Activated T-cell treated with anti-CD3 and anti-CD28 coated beads, Interleukin-2, amount 50 U/mL, for 24 hours (primary cell): ENCODE results near the gene OMP.

ENCODE experiments used
- DNase-seq: peaks from one replicate; pipeline ENCODE4 v3.0.0-alpha.2; 2020
- H3K27ac Mint-ChIP-seq: 2 replicates; pipeline ENCODE4 v1.8.0; 2020; ENCODE audit warnings: mild to moderate bottlenecking, mixed read lengths
- H3K27me3 Mint-ChIP-seq: 2 replicates; pipeline ENCODE4 v1.8.0; 2020; ENCODE audit warnings: mixed read lengths
- H3K36me3 Mint-ChIP-seq: 2 replicates; pipeline ENCODE4 v1.8.0; 2020; ENCODE audit warnings: low read depth, mixed read lengths
- H3K4me1 Mint-ChIP-seq: 2 replicates; pipeline ENCODE4 v1.8.0; 2020; ENCODE audit warnings: low read depth, mixed read lengths
- H3K4me3 Mint-ChIP-seq: 2 replicates; pipeline ENCODE4 v1.8.0; 2020; ENCODE audit warnings: mild to moderate bottlenecking, moderate library complexity, mixed read lengths
- H3K9me3 Mint-ChIP-seq: 2 replicates; pipeline ENCODE4 v1.8.0; 2020; ENCODE audit warnings: mixed read lengths

Gene OMP

GRCh38 chr11:77149716-77150392, 47.2 kb downstream of the OMP start:
- Mint-ChIP-seq H3K36me3 (no peaks in the 10 kb centered on the region), H3K9me3 (no peaks in the 10 kb centered on the region)
- DNase-seq, result no peak

GRCh38 chr11:77150836-77151235, 48.2 kb downstream of the OMP start:
- peaks cover 42% of the 10 kb centered on the region for H3K4me1 Mint-ChIP-seq
- no peaks in the 10 kb centered on the region for H3K36me3 Mint-ChIP-seq
- H3K27me3 Mint-ChIP-seq, result no peaks in the 10 kb centered on the region
- H3K4me3 Mint-ChIP-seq, result no peak overlapping the region
- no peak overlapping the region for H3K27ac Mint-ChIP-seq
- no peaks in the 10 kb centered on the region for H3K9me3 Mint-ChIP-seq
- no peak for DNase-seq

More at GRCh38 chr11:77149716-77150392, 47.2 kb downstream of the OMP start:
- H3K4me3 Mint-ChIP-seq, result no peak overlapping the region
- H3K27me3 Mint-ChIP-seq, result no peaks in the 10 kb centered on the region
- H3K4me1 Mint-ChIP-seq, result peaks cover 42% of the 10 kb centered on the region
- no peak overlapping the region for H3K27ac Mint-ChIP-seq

GRCh38 chr11:77151804-77152509, 49.3 kb downstream of the OMP start:
- Mint-ChIP-seq H3K9me3 (no peaks in the 10 kb centered on the region), H3K27me3 (no peaks in the 10 kb centered on the region), H3K27ac (peak overlapping the region; percentile 86), H3K4me3 (peak overlapping the region; percentile 12), H3K4me1 (peaks cover 42% of the 10 kb centered on the region), H3K36me3 (no peaks in the 10 kb centered on the region)
- peak; percentile 63 for DNase-seq

GRCh38 chr11:77152846-77153245, 50.2 kb downstream of the OMP start:
- no peak overlapping the region for H3K4me3 Mint-ChIP-seq
- peak overlapping the region; percentile 86 for H3K27ac Mint-ChIP-seq
- DNase-seq, result no peak
- H3K36me3 Mint-ChIP-seq, result no peaks in the 10 kb centered on the region
- H3K9me3 Mint-ChIP-seq, result no peaks in the 10 kb centered on the region
- no peaks in the 10 kb centered on the region for H3K27me3 Mint-ChIP-seq
- peaks cover 34% of the 10 kb centered on the region for H3K4me1 Mint-ChIP-seq
